Tibial nerve (tissue), 4 donors: ENCODE results near the gene SUMO3.

ENCODE experiments used
- EP300 ChIP-seq, 2 donors: sonication (generic); formaldehyde crosslinking; IDR thresholded peaks; one replicate each; pipeline ENCODE4 v1.6.1; 2017; ENCODE audit warnings: antibody characterized with exemption in 2 of 2, mild to moderate bottlenecking in 1 of 2
- POLR2A ChIP-seq, 2 donors: fragments of 450-650 bp; IDR thresholded peaks; one replicate each; pipeline ENCODE4 v1.6.1; 2017; ENCODE audit warnings: antibody characterized with exemption in 2 of 2, mild to moderate bottlenecking in 2 of 2, moderate library complexity in 2 of 2
- TF ChIP-seq, protein P1 (sequence below), 5 experiments: fragments of 200-600 bp in 3 of 5; fragments of 450-650 bp in 2 of 5; sonication (generic) in 3 of 5; IDR thresholded peaks; one replicate each; pipeline ENCODE4 v1.5.1; 2016 to 2019; ENCODE audit warnings: antibody characterized with exemption in 5 of 5, mild to moderate bottlenecking in 3 of 5, moderate library complexity in 2 of 5

DNA sequence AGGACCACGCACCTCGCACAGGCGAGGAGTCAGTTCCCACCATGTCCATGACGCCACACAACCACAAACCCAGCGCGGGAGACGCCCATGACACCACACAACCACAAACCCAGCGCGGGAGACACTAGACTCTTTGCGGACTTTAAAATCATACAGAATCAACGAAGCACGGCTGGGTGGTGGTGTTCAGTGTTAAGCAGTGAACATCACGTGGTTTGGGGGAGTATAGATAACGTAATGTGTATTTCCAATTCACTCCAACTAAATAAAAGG lies 36.5 kb upstream of the SUMO3 start:
- TF ChIP-seq, protein P1, sequence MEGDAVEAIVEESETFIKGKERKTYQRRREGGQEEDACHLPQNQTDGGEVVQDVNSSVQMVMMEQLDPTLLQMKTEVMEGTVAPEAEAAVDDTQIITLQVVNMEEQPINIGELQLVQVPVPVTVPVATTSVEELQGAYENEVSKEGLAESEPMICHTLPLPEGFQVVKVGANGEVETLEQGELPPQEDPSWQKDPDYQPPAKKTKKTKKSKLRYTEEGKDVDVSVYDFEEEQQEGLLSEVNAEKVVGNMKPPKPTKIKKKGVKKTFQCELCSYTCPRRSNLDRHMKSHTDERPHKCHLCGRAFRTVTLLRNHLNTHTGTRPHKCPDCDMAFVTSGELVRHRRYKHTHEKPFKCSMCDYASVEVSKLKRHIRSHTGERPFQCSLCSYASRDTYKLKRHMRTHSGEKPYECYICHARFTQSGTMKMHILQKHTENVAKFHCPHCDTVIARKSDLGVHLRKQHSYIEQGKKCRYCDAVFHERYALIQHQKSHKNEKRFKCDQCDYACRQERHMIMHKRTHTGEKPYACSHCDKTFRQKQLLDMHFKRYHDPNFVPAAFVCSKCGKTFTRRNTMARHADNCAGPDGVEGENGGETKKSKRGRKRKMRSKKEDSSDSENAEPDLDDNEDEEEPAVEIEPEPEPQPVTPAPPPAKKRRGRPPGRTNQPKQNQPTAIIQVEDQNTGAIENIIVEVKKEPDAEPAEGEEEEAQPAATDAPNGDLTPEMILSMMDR (IDR thresholded peaks at IDR 0.05), result no peak
- TF ChIP-seq POLR2A (IDR thresholded peaks at IDR 0.05) (no peak), EP300 (IDR thresholded peaks at IDR 0.05) (no peak)
